Activated CD8-positive, alpha-beta T cell treated with anti-CD3 and anti-CD28 coated beads, Interleukin-2, amount 10 ng/mL, durations not matched to agents 7 days and 5 days (primary cell): ENCODE data around the gene TMEM81. TPM values are rescaled to one million over a fixed set of nuclear protein-coding genes. Genes with fewer than 3 reads are reported as not detected.

Experiments used
- ATAC-seq: fragments of 150-1000 bp; cut with Tn5 transposase; one replicate; pipeline ENCODE4 v1.10.0; 2021; ENCODE audit warnings: moderate library complexity
- CTCF ChIA-PET: fragments of 350-600 bp; sonication (Branson Sonifier 250); formaldehyde crosslinking; loops from one replicate; lab custom pipeline; 2021; ENCODE audit warnings: antibody characterized with exemption; lab: Charles Lee
- POLR2A ChIA-PET: fragments of 350-600 bp; sonication (Branson Sonifier 250); formaldehyde crosslinking; loops from one replicate; lab custom pipeline; 2021; ENCODE audit warnings: antibody characterized with exemption; lab: Charles Lee
- DNase-seq: peaks from one replicate; pipeline ENCODE4 v3.0.0-alpha.2; 2020
- H3K27ac Mint-ChIP-seq: one replicate; pipeline ENCODE4 v1.8.0; 2021; ENCODE audit warnings: mild to moderate bottlenecking, mixed read lengths
- H3K27me3 Mint-ChIP-seq: one replicate; pipeline ENCODE4 v1.8.0; 2021; ENCODE audit warnings: low read depth, mixed read lengths
- H3K36me3 Mint-ChIP-seq: one replicate; pipeline ENCODE4 v1.8.0; 2021; ENCODE audit warnings: low read depth, mixed read lengths
- H3K4me1 Mint-ChIP-seq: one replicate; pipeline ENCODE4 v1.8.0; 2021; ENCODE audit warnings: low read depth, mixed read lengths
- H3K4me3 Mint-ChIP-seq: one replicate; pipeline ENCODE4 v1.8.0; 2021; ENCODE audit warnings: mild to moderate bottlenecking, mixed read lengths
- H3K9me3 Mint-ChIP-seq: one replicate; pipeline ENCODE4 v1.8.0; 2022; ENCODE audit warnings: mixed read lengths; ENCODE audit not compliant: insufficient read depth
- total RNA-seq, 2 experiments: library from RNA; stranded (reverse); gene quantifications; one replicate each; pipeline ENCODE4 v1.2.3, GENCODE V29; 2021

TMEM81 gene
- total RNA-seq, 2 experiments from 2014 or later: 2.3 to 2.8 TPM

GRCh38 chr1:205076245-205076761 is 8.0 kb downstream of the TMEM81 start:
- ChIA-PET POLR2A (interaction anchor here (1.4 kb wide), 1 partner anchor 104 kb away, joined by 3 read pairs; no protein-coding TSS in a partner anchor), CTCF (interaction anchor here (11.2 kb wide), 1 partner anchor 14 kb away, joined by 81 read pairs; no protein-coding TSS in a partner anchor)
- ATAC-seq (no peak), DNase-seq (no peak)
- H3K4me1 Mint-ChIP-seq: no peaks in the 10 kb centered on the region
- H3K4me3 Mint-ChIP-seq: no peak overlapping the region
- no peaks in the 10 kb centered on the region for H3K27me3 Mint-ChIP-seq
- H3K27ac Mint-ChIP-seq: no peak overlapping the region
- no peaks in the 10 kb centered on the region for H3K36me3 Mint-ChIP-seq
- H3K9me3 Mint-ChIP-seq: no peaks in the 10 kb centered on the region

DNA sequence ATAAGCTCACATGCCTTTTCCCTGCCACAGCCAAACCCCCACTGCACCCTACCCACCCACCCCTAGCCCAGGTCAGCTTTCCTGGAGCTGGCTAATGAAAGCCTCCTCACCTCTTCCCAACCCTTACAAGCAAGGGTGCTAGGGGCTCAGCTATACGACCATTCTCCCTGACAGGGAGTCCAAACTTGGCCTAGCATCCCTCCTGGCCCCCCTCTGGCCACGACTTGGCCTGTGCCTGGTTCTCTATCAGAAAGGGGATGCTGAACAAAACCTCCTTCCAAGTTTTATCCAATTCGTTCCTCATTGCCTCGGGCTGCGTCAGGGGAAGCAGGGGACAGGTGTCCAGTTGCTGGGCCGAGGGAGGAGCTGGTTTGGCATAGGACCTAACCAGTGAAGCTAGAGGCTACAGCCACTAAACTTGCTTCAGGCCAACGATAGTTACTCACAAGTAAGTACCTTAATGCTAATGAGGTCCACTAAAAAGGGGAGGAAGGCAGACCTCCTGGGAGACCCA is 8.6 kb downstream of the TMEM81 start:
- Mint-ChIP-seq H3K27ac (no peak overlapping the region), H3K4me1 (no peaks in the 10 kb centered on the region), H3K36me3 (no peaks in the 10 kb centered on the region), H3K9me3 (no peaks in the 10 kb centered on the region), H3K27me3 (no peaks in the 10 kb centered on the region), H3K4me3 (no peak overlapping the region)
- ATAC-seq (no peak), DNase-seq (no peak)
- CTCF ChIA-PET: interaction anchor here (11.2 kb wide), 1 partner anchor 13 kb away, joined by 81 read pairs; no protein-coding TSS in a partner anchor
- POLR2A ChIA-PET: no interaction called here

GRCh38 chr1:205074513-205074912 is 9.7 kb downstream of the TMEM81 start:
- Mint-ChIP-seq H3K27me3 (no peaks in the 10 kb centered on the region), H3K4me3 (no peak overlapping the region), H3K27ac (no peak overlapping the region), H3K4me1 (no peaks in the 10 kb centered on the region), H3K36me3 (no peaks in the 10 kb centered on the region), H3K9me3 (no peaks in the 10 kb centered on the region)
- POLR2A ChIA-PET: no interaction called here
- DNase-seq (no peak), ATAC-seq (no peak)
- CTCF ChIA-PET: interaction anchor here (11.2 kb wide), 1 partner anchor 12 kb away, joined by 81 read pairs; no protein-coding TSS in a partner anchor

DNA sequence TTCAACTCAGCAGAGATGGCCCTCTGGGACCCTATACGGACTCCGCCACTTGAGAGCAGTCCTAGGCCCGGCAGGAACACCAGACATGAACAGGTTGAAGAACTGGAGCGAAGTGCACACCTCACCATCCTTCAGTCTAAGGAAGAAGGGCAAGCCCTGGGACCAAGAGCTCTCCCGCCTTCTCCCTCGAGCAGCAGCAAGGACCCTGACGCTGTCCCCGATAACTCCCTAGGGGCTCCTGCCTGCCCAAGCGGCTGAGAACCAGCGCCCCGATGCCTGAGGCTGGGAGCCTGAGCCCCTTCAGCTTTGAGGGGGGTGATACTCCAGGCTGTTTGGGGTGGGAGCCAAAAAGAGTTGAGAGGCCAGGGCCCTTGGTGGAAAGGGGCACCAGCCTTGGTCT is 10.2 kb downstream of the TMEM81 start:
- ChIA-PET CTCF (interaction anchor here (11.2 kb wide), 1 partner anchor 12 kb away, joined by 81 read pairs; no protein-coding TSS in a partner anchor), POLR2A (no interaction called here)
- Mint-ChIP-seq H3K27me3 (no peaks in the 10 kb centered on the region), H3K36me3 (no peaks in the 10 kb centered on the region), H3K4me1 (no peaks in the 10 kb centered on the region), H3K27ac (no peak overlapping the region), H3K4me3 (no peak overlapping the region), H3K9me3 (no peaks in the 10 kb centered on the region)
- ATAC-seq: no peak
- no peak for DNase-seq

DNA sequence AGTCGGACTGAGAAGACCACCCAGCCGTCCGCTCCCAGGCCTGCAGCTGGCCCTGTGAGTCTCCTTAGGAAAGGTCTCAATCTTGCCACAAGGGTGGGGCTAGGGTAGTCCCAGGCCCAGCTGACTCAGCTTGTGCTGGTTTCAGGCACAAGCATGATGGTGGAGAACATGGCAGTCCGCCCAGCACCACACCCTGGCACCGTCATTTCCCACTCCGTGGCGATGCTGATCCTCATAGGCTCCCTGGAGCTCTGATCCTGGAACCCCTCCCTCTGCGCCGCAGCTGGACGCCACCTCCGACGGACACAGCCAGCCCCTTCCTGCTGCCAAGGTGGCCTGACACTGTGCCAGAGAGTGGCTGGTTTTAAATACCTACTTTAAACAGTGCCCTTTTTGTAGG is 10.7 kb downstream of the TMEM81 start:
- no peaks in the 10 kb centered on the region for H3K27me3 Mint-ChIP-seq
- ATAC-seq (no peak), DNase-seq (no peak)
- no peaks in the 10 kb centered on the region for H3K36me3 Mint-ChIP-seq
- no peaks in the 10 kb centered on the region for H3K4me1 Mint-ChIP-seq
- H3K4me3 Mint-ChIP-seq: no peak overlapping the region
- CTCF ChIA-PET: interaction anchor here (11.2 kb wide), 1 partner anchor 11 kb away, joined by 81 read pairs; no protein-coding TSS in a partner anchor
- no peaks in the 10 kb centered on the region for H3K9me3 Mint-ChIP-seq
- POLR2A ChIA-PET: no interaction called here
- H3K27ac Mint-ChIP-seq: no peak overlapping the region

DNA sequence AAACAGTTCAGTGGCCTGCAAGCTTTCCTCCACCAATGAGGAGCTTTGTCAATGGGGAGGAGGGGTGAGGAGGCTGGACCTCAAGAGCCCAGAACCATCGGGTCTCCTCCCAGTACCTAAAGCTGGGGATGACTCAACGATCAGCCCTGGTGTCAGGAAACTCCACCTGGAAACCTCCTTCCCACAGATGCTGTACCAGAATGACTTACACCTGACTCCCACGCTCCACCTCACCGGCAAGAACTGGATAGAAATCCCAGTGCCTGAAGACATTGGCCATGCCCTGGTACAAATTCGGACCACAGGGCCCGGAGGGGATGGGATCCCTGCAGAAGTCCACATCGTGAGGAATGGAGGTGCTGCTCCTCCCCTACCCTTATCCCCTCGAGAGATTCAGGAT is 11.4 kb downstream of the TMEM81 start:
- Mint-ChIP-seq H3K27ac (no peak overlapping the region), H3K36me3 (no peaks in the 10 kb centered on the region), H3K4me1 (no peaks in the 10 kb centered on the region), H3K9me3 (no peaks in the 10 kb centered on the region), H3K4me3 (no peak overlapping the region), H3K27me3 (no peaks in the 10 kb centered on the region)
- ChIA-PET POLR2A (no interaction called here), CTCF (interaction anchor here (2.4 kb wide), 1 partner anchor 12 kb away, joined by 15 read pairs; no protein-coding TSS in a partner anchor)
- no peak for DNase-seq
- ATAC-seq: no peak

DNA sequence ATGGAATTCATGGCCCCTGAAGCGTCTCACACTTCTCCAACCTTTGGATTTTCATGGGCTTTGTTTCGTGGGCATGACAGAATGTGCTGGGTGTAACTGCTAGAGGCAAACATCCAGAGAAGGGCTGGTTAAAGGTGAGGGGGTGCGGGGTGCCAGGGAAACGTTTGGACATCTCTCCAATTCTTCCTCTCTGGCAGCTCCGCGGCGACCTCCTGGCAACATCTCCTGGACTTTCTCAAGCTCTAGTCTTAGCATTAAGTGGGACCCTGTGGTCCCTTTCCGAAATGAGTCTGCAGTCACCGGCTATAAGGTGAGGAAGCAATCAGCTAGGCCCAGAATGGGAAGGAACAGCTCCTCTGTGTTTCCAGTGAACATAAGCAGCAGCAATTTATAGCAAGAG is 12.0 kb downstream of the TMEM81 start:
- ATAC-seq: no peak
- no peaks in the 10 kb centered on the region for H3K9me3 Mint-ChIP-seq
- no peaks in the 10 kb centered on the region for H3K27me3 Mint-ChIP-seq
- H3K4me3 Mint-ChIP-seq: no peak overlapping the region
- no peak for DNase-seq
- no peaks in the 10 kb centered on the region for H3K4me1 Mint-ChIP-seq
- POLR2A ChIA-PET: no interaction called here
- CTCF ChIA-PET: interaction anchor here (2.4 kb wide), 1 partner anchor 11 kb away, joined by 15 read pairs; no protein-coding TSS in a partner anchor
- no peak overlapping the region for H3K27ac Mint-ChIP-seq
- no peaks in the 10 kb centered on the region for H3K36me3 Mint-ChIP-seq

DNA sequence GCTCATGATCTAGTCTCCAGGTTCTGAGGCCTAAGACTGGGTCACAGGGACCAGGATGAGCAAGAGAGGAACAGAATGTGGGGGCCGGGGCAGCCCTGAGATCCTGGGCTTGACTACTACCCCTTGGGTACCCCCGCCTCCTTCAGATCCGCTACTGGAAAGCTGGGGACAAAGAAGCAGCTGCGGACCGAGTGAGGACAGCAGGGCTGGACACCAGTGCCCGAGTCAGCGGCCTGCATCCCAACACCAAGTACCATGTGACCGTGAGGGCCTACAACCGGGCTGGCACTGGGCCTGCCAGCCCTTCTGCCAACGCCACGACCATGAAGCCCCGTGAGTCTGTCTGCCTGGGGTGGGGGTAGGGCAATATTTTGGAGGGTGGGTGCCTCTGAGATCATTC is 12.5 kb downstream of the TMEM81 start:
- Mint-ChIP-seq H3K27ac (no peak overlapping the region), H3K4me3 (no peak overlapping the region), H3K36me3 (no peaks in the 10 kb centered on the region), H3K27me3 (no peaks in the 10 kb centered on the region), H3K4me1 (no peaks in the 10 kb centered on the region), H3K9me3 (no peaks in the 10 kb centered on the region)
- ATAC-seq: no peak
- DNase-seq: no peak
- ChIA-PET POLR2A (no interaction called here), CTCF (interaction anchor here (0.9 to 2.4 kb wide), 2 partner anchors 10 kb away, joined by 3 to 15 read pairs; no protein-coding TSS in a partner anchor)

DNA sequence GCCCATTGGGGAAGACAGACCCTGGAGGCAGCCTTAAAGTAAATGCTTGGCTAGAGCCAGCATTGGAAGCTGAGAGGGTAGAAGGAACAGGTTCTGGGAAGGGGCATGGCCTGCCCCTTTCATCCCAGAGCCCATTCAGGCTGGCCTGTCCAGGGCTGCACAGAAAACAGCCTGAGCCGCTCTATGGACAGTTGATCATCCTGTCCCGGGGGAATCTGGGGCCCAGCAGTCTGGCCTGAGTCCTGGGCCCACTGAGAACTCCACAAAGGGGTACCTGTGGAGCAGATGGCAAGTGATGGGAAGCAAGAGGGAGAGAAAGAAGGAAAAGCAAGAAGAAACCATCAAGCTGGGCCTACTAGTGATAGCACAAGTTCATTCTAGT is 13.2 kb downstream of the TMEM81 start:
- H3K4me3 Mint-ChIP-seq: no peak overlapping the region
- H3K36me3 Mint-ChIP-seq: no peaks in the 10 kb centered on the region
- no peaks in the 10 kb centered on the region for H3K9me3 Mint-ChIP-seq
- ATAC-seq: no peak
- no peaks in the 10 kb centered on the region for H3K27me3 Mint-ChIP-seq
- H3K4me1 Mint-ChIP-seq: no peaks in the 10 kb centered on the region
- ChIA-PET POLR2A (no interaction called here), CTCF (interaction anchor here (0.9 to 2.4 kb wide), 2 partner anchors 10 to 11 kb away, joined by 3 to 15 read pairs; no protein-coding TSS in a partner anchor)
- DNase-seq: no peak
- no peak overlapping the region for H3K27ac Mint-ChIP-seq

- POLR2A ChIA-PET: interaction anchor here (0.5 kb wide), 1 partner anchor 221 kb away, joined by 3 read pairs; no protein-coding TSS in a partner anchor
- H3K36me3 Mint-ChIP-seq: no peaks in the 10 kb centered on the region
- H3K27me3 Mint-ChIP-seq: no peaks in the 10 kb centered on the region
- H3K4me3 Mint-ChIP-seq: no peak overlapping the region
- no peak for DNase-seq
- H3K27ac Mint-ChIP-seq: no peak overlapping the region
- CTCF ChIA-PET: interaction anchor here (1.5 kb wide), 1 partner anchor 8 kb away, joined by 6 read pairs; no protein-coding TSS in a partner anchor
- no peaks in the 10 kb centered on the region for H3K9me3 Mint-ChIP-seq
- ATAC-seq: no peak
- no peaks in the 10 kb centered on the region for H3K4me1 Mint-ChIP-seq
Measured at GRCh38 chr1:205069371-205070125, 14.7 kb downstream of the TMEM81 start.

DNA sequence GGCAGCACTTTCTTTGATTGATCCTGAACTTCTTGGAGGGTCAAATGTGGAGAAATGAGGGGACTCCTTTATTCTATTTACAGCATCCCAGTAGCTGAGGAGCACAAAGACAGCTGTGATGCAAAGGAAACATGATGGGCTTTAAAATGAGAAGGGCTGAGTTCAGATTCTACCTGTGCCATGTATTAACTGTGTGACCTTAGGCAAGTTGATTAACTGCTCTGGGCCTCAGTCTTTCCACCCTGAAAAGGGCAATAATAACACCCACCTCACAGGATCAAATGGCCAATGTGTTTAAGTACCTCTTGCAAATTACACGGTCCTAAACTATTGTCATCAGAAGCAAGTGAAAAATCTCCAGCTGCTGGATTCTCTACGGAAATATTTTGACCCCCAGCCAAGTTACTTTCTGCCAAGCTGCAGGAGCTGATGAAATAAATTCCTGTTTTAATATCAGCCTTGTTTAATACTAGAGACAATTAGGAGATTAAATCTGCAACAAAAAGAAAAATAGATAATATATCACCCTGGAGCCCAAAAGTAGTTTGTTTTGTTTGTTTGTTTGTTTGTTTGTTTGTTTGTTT is 15.7 kb downstream of the TMEM81 start:
- ChIA-PET CTCF (no interaction called here), POLR2A (no interaction called here)
- H3K4me1 Mint-ChIP-seq: no peaks in the 10 kb centered on the region
- no peaks in the 10 kb centered on the region for H3K36me3 Mint-ChIP-seq
- no peak overlapping the region for H3K4me3 Mint-ChIP-seq
- no peaks in the 10 kb centered on the region for H3K27me3 Mint-ChIP-seq
- DNase-seq: no peak
- ATAC-seq: no peak
- no peak overlapping the region for H3K27ac Mint-ChIP-seq
- H3K9me3 Mint-ChIP-seq: no peaks in the 10 kb centered on the region
